GM12878 (cell line): ENCODE data around the gene PPP2R5A. TPM values are rescaled to one million over a fixed set of nuclear protein-coding genes. Genes with fewer than 3 reads are reported as not detected.
A peak's percentile ranks its signal among the peaks of the same experiment; 100 is the strongest.

ENCODE experiments used
- ATAC-seq: fragments of 200-7000 bp; cut with Tn5 transposase; 3 replicates; pipeline ENCODE4 v1.9.1; 2020; ENCODE audit warnings: mild to moderate bottlenecking, moderate library complexity
- BruUV-seq: library from RNA; stranded (reverse); fragments of 400-500 nt; replicated peaks from 2 replicates; lab custom pipeline; 2021; lab: Mats Ljungman, UMichigan
- CTCF ChIA-PET: fragments of 300-600 bp; sonication (Branson Sonifier 250); formaldehyde crosslinking; extraction: SDS; loops from one replicate; lab custom pipeline; 2021; ENCODE audit warnings: inconsistent platforms; lab: Yijun Ruan, JAX
- POLR2A ChIA-PET: fragments of 350-600 bp; formaldehyde crosslinking; extraction: SDS; loops from one replicate; lab custom pipeline; 2021; ENCODE audit warnings: inconsistent platforms; lab: Charles Lee
- RAD21 ChIA-PET: fragments of 300-600 bp; sonication (Branson Sonifier 250); formaldehyde crosslinking; loops from one replicate; lab custom pipeline; 2023; ENCODE audit warnings: antibody characterized with exemption; ENCODE audit not compliant: unreplicated experiment; lab: Charles Lee
- SMC1A ChIA-PET: fragments of 300-600 bp; sonication (Branson Sonifier 250); formaldehyde crosslinking; loops from one replicate; lab custom pipeline; 2023; ENCODE audit not compliant: unreplicated experiment, uncharacterized antibody; lab: Charles Lee
- DNase-seq: peaks from one replicate; pipeline ENCODE4 v3.0.0-alpha.2; 2011; ENCODE audit warnings: low read depth, low spot score
- FAIRE-seq: peaks from 3 replicates; lab custom pipeline; 2011; peaks lifted over from hg19 to GRCh38; lab: Jason Lieb, UNC
- H2AFZ ChIP-seq: 2 replicates; pipeline ENCODE4 v1.6.0; 2011; ENCODE audit warnings: low read depth, low read length, control low read depth; ENCODE audit not compliant: control insufficient read depth
- H3K27ac ChIP-seq: 2 replicates; pipeline ENCODE4 v1.5.1; 2011; ENCODE audit warnings: control low read depth; ENCODE audit not compliant: control insufficient read depth, insufficient read depth
- H3K27me3 ChIP-seq, 2 experiments: replicated peaks in 1 of 2; 2 replicates each; pipeline versions ENCODE4 v1.6.0 to v1.6.1; 2011; ENCODE audit warnings: low read length in 1 of 2; ENCODE audit not compliant: control insufficient read depth in 2 of 2, insufficient read depth in 2 of 2
- H3K36me3 ChIP-seq, 2 experiments: 2 replicates each; pipeline ENCODE4 v1.5.1; 2011; ENCODE audit warnings: low read length in 1 of 2; ENCODE audit not compliant: control insufficient read depth in 2 of 2, insufficient read depth in 2 of 2
- H3K4me1 ChIP-seq: 2 replicates; pipeline ENCODE4 v1.6.1; 2011; ENCODE audit warnings: mild to moderate bottlenecking, low read length, moderate library complexity, mixed read lengths; ENCODE audit not compliant: control insufficient read depth, insufficient read depth
- H3K4me2 ChIP-seq: 2 replicates; pipeline ENCODE4 v1.6.0; 2011; ENCODE audit warnings: control low read depth; ENCODE audit not compliant: control insufficient read depth, insufficient read depth
- H3K4me3 ChIP-seq: fragments of 200-600 bp; sonication (generic); 2 replicates; pipeline ENCODE4 v1.5.1; 2016
- H3K79me2 ChIP-seq: 2 replicates; pipeline ENCODE4 v1.6.0; 2011; ENCODE audit warnings: low read length; ENCODE audit not compliant: control insufficient read depth, insufficient read depth
- H3K9ac ChIP-seq: 2 replicates; pipeline ENCODE4 v1.8.0; 2011; ENCODE audit warnings: low read length, control low read depth, mixed read lengths; ENCODE audit not compliant: control insufficient read depth, insufficient read depth
- H3K9me3 ChIP-seq: replicated peaks from 3 replicates; pipeline ENCODE4 v1.5.1; 2011; ENCODE audit warnings: mild to moderate bottlenecking, low read length; ENCODE audit not compliant: control insufficient read depth, insufficient read depth
- H4K20me1 ChIP-seq: 2 replicates; pipeline ENCODE4 v1.6.0; 2011; ENCODE audit not compliant: control insufficient read depth, insufficient read depth
- CBX5 ChIP-seq: sonication (generic); IDR thresholded peaks from 2 replicates; pipeline ENCODE4 v1.6.1; 2016; ENCODE audit warnings: low read depth, moderate library complexity, mild to moderate bottlenecking, inconsistent platforms
- PAX8 ChIP-seq: fragments of 450-650 bp; IDR thresholded peaks from 2 replicates; pipeline ENCODE4 v1.6.1; 2017; ENCODE audit warnings: mild to moderate bottlenecking, moderate library complexity
- WGBS: methylation state at CpG from one replicate; pipeline ENCODE4 v1.1.6; 2016; ENCODE audit warnings: low lambda C conversion rate; ENCODE audit not compliant: insufficient replicate concordance, insufficient coverage; ENCODE audit errors: missing lambda C conversion rate; 5-methylcytosine and 5-hydroxymethylcytosine counted together
- in situ Hi-C: fragments of 300-500 bp; cut with MboI; formaldehyde crosslinking; loops from 9 replicates; pipeline ENCODE4 v1.14.3; 2018; ENCODE audit warnings: mixed read lengths
- intact Hi-C: fragments of 100-400 bp; cut with micrococcal nuclease; formaldehyde crosslinking; loops from one replicate; pipeline ENCODE4 v1.14.2; 2022; ENCODE audit not compliant: unreplicated experiment
- polyA plus RNA-seq, 11 experiments: library from polyadenylated mRNA; depleted of rRNA in 4 of 11; unstranded in 6 of 11; stranded (reverse) in 5 of 11; fragments of >200 nt; fragmentation: Nextera tagmentation in 4 of 11; fragmentation: Illumina TruSeq in 1 of 11; extraction: Ambion mirVana in 4 of 11; extraction: Trizol in 1 of 11; gene quantifications; 1 replicate in 1 of 11; 2 replicates in 10 of 11; pipeline versions ENCODE4 v1.2.1 to v1.2.3, GENCODE V29; 2011 to 2016; ENCODE audit warnings: inconsistent platforms in 2 of 11, missing spikeins in 2 of 11, low read depth in 1 of 11
- total RNA-seq, 4 experiments: library from RNA; depleted of rRNA in 3 of 4; stranded (reverse); fragments of >200 nt in 3 of 4; fragmentation: Illumina TruSeq in 1 of 4; extraction: Trizol in 1 of 4; gene quantifications; 2 replicates each; pipeline versions ENCODE4 v1.2.1 to v1.2.3, GENCODE V29; 2013 to 2021
- TF ChIP-seq, protein P1 (sequence below): fragments of 450-650 bp; IDR thresholded peaks from 2 replicates; pipeline ENCODE4 v1.6.1; 2017; ENCODE audit warnings: low read depth, mild to moderate bottlenecking, moderate library complexity

PPP2R5A gene
- total and polyA plus RNA-seq, 10 of the 15 experiments (the other 5 are each of a cell fraction or from before 2014, with no cell fraction given) = 15.4 to 40.6 (median 32.5) TPM

DNA sequence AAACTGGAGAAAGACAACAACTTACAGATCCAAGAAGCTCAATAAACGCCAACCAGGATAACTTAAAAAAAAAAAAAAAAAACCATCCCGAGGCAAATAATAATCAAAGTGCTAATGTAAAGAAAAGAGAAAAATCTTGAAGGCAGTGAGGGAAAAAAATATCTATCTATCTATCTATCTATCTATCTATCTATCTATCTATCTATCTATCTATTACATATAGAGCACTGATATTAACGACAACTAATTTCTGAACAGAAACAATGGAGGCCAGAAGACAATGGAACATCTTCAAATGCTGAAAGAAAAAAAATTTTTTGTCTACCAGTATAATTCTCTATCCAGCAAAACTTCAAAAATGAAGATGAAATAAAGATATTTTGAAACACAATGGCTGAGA, 111.4 kb downstream of the PPP2R5A start:
- intact Hi-C loops (no loop called here), in situ Hi-C loops (no loop called here)
- POLR2A ChIA-PET = no interaction called here
- no TSS peak for BruUV-seq
- no peak for ATAC-seq
- H3K36me3 ChIP-seq = peaks cover 0 to 2% of the 10 kb centered on the region in 2 experiments; a peak in 1 of 4 replicates
- H3K79me2 ChIP-seq = no peaks in the 10 kb centered on the region
- SMC1A ChIA-PET = interaction anchor here (1.4 kb wide), 1 partner anchor 14 kb away, joined by 5 read pairs; no protein-coding TSS in a partner anchor
- CTCF ChIA-PET = interaction anchor here (0.5 to 0.9 kb wide), 2 partner anchors 9 to 59 kb away, joined by 3 to 4 read pairs; no protein-coding TSS in a partner anchor
- RAD21 ChIA-PET = no interaction called here
- H3K4me2 ChIP-seq = no peak overlapping the region
- H2AFZ ChIP-seq = no peak overlapping the region
- no peak overlapping the region for H3K9ac ChIP-seq
- WGBS = 100% methylated on average over 3 of the region's 3 CpGs
- peaks cover 9% of the 10 kb centered on the region for H3K9me3 ChIP-seq
- TF ChIP-seq PAX8 = no peak
- TF ChIP-seq CBX5 = peak; percentile 97
- TF ChIP-seq, protein P1, sequence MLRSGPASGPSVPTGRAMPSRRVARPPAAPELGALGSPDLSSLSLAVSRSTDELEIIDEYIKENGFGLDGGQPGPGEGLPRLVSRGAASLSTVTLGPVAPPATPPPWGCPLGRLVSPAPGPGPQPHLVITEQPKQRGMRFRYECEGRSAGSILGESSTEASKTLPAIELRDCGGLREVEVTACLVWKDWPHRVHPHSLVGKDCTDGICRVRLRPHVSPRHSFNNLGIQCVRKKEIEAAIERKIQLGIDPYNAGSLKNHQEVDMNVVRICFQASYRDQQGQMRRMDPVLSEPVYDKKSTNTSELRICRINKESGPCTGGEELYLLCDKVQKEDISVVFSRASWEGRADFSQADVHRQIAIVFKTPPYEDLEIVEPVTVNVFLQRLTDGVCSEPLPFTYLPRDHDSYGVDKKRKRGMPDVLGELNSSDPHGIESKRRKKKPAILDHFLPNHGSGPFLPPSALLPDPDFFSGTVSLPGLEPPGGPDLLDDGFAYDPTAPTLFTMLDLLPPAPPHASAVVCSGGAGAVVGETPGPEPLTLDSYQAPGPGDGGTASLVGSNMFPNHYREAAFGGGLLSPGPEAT = 0 out of 2 replicates have a peak, but pooled peaks have one; percentile 34
- H4K20me1 ChIP-seq = no peaks in the 10 kb centered on the region
- no peaks in the 10 kb centered on the region for H3K4me1 ChIP-seq
- FAIRE-seq = no peak
- H3K27ac ChIP-seq = no peak overlapping the region
- no peak overlapping the region for H3K4me3 ChIP-seq
- no peaks in the 10 kb centered on the region for H3K27me3 ChIP-seq
- DNase-seq = no peak

DNA sequence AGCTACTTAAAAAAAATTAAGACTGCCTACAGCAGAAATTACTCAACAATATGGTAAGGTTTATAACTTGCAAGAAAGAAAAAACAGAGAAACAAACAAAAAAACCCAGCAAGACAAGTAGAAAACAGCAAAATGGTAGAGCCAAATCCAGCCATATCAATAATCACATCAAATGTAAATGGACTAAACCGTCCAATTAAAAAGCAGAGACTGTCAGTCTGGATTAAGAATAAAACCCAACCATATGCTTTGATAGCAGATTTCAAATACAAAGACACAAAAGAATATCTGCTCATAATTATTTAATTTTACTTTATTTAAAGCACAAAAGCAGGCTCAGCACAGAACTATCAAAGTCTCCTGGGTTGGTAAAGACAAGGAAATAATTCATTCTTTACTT, 112.0 kb downstream of the PPP2R5A start:
- H3K4me2 ChIP-seq = no peak overlapping the region
- no peak for ATAC-seq
- ChIA-PET SMC1A (interaction anchor here (1.4 kb wide), 1 partner anchor 13 kb away, joined by 5 read pairs; no protein-coding TSS in a partner anchor), RAD21 (no interaction called here), CTCF (interaction anchor here (0.5 to 0.9 kb wide), 2 partner anchors 10 to 59 kb away, joined by 3 to 4 read pairs; no protein-coding TSS in a partner anchor), POLR2A (no interaction called here)
- TF ChIP-seq CBX5 = no peak
- H3K27ac ChIP-seq = no peak overlapping the region
- peaks cover 0 to 2% of the 10 kb centered on the region in 2 experiments; a peak in 1 of 4 replicates for H3K36me3 ChIP-seq
- no TSS peak for BruUV-seq
- FAIRE-seq = no peak
- no peaks in the 10 kb centered on the region for H4K20me1 ChIP-seq
- in situ Hi-C loops = no loop called here
- no peaks in the 10 kb centered on the region for H3K27me3 ChIP-seq
- WGBS = 100% methylated on average over 1 of the region's 1 CpG
- H3K4me3 ChIP-seq = no peak overlapping the region
- H3K4me1 ChIP-seq = no peaks in the 10 kb centered on the region
- H2AFZ ChIP-seq = no peak overlapping the region
- intact Hi-C loops = no loop called here
- H3K9ac ChIP-seq = no peak overlapping the region
- H3K9me3 ChIP-seq = peaks cover 9% of the 10 kb centered on the region
- no peaks in the 10 kb centered on the region for H3K79me2 ChIP-seq
- no peak for DNase-seq
